ENCODE measurements around the gene IRF9. TPM values are rescaled to one million over a fixed set of nuclear protein-coding genes. Genes with fewer than 3 reads are reported as not detected.
A peak's percentile ranks its signal among the peaks of the same experiment; 100 is the strongest.

IRF9 gene
- total and polyA plus RNA-seq, 2 of the 13 experiments (the other 11 are each of a cell fraction or from before 2014, with no cell fraction given): 14.9 to 49.7 TPM

GRCh38 chr14:24188251-24189058 lies 27.4 kb downstream of the IRF9 start, which contains the start of gene IPO4 (continued):
- no peak for TF ChIP-seq ZUFSP (CRISPR knock-in tag; IDR thresholded peaks at IDR 0.05; ENCODE audit: borderline replicate concordance)
- TF ChIP-seq KLF12 (CRISPR knock-in tag; IDR thresholded peaks at IDR 0.05; ENCODE audit: borderline replicate concordance): peak; percentile 100
- no peak for TF ChIP-seq PHB2 (IDR thresholded peaks at IDR 0.05; ENCODE audit: partially characterized antibody)
- peak; percentile 96 for TF ChIP-seq UBTF (CRISPR knock-in tag; IDR thresholded peaks at IDR 0.05)
- peak; percentile 92 for TF ChIP-seq ZNF18 (CRISPR knock-in tag; IDR thresholded peaks at IDR 0.05; ENCODE audit: insufficient replicate concordance)
- TF ChIP-seq ZNF768 (CRISPR knock-in tag; IDR thresholded peaks at IDR 0.05): peak; percentile 88
- no peak for TF ChIP-seq PRMT3 (CRISPR knock-in tag; IDR thresholded peaks at IDR 0.05; ENCODE audit: borderline replicate concordance, low read depth)
- TF ChIP-seq ZBTB14 (CRISPR knock-in tag; IDR thresholded peaks at IDR 0.05): peak; percentile 70
- peak; percentile 79; the same call in 1 of the 2 replicates for TF ChIP-seq GATA4 (IDR thresholded peaks at IDR 0.05; ENCODE audit: borderline replicate concordance, low read depth)
- TF ChIP-seq FUBP1 (CRISPR knock-in tag; IDR thresholded peaks at IDR 0.05; ENCODE audit: borderline replicate concordance): peak; percentile 99
- peak; percentile 92 for TF ChIP-seq ZNF142 (CRISPR knock-in tag; IDR thresholded peaks at IDR 0.05)
- TF ChIP-seq ZNF256 (CRISPR knock-in tag; conservative IDR thresholded peaks at IDR 0.05): peak; percentile 94

Data from HepG2 (cell line).